NCI-H524 treated with DMSO at 0.1 percent for 48 hours (cell line): ENCODE measurements around the gene AGRP.
"Not testable (repeated sequence)": the region's sequence is repeated elsewhere in the genome, so short reads cannot be mapped to it uniquely, and the experiment has no call there.

Experiments used
- DNase-seq: peaks from one replicate; lab custom pipeline; 2025; lab: John Stamatoyannopoulos, UW

Gene AGRP

DNA sequence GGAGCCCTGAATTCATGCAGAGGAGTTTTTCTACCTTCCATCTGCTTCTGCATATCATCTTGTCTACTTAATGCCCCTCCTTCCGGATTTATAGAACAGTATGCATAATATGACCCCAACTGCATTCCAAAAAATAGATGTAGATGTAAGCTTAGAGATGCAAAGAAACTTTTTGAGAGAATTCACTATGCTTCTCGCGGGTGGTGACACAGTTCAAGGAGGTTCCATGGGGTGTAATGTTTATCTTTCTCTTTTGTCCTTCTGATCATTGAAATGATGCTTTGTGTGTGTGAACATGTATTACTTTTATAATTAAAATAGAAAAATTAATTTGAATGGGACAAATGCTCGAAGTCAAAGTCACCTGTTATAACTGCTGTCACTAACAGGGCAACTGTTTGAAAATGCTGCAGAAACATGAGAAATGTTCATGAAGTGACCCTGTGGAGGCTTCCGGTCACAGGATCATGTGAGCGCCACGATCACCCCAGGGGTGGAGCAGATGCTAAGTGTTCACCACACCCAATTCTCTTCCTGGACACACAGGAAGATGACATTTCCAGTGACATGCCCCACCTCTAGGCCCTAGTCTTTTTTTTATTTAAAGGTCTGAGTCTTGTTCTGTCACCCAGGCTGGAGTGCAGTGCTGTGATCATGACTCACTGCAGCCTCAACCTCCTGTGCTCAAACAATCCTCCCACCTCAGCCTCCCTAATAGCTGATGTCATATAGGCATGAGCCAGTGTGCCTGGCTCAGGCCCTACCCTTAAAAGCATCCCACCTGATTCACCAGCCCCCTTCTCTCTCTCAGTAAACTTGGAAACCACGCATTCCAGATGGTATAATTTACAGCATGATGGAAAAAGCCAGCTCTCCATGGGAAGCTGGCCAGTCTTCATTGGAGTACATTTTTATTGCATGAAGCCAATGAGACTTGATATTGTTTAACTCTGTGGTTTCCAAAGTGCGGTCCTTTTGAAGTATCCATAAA lies 21.0 kb upstream of the AGRP start:
- no peak for DNase-seq

- no peak for DNase-seq
These were observed 15.8 kb upstream of the AGRP start for GRCh38 chr16:67499106-67499505.

GRCh38 chr16:67490335-67491096 lies 7.2 kb upstream of the AGRP start:
- DNase-seq, result no peak

- no peak for DNase-seq
These were observed 6.2 kb upstream of the AGRP start for GRCh38 chr16:67489401-67490083.

- DNase-seq, result not testable (repeated sequence)
These were observed 4.2 kb upstream of the AGRP start for GRCh38 chr16:67487561-67487960.

GRCh38 chr16:67486805-67487204 lies 3.5 kb upstream of the AGRP start:
- DNase-seq, result no peak

GRCh38 chr16:67483731-67484525 lies 581 bp upstream of the AGRP start:
- no peak for DNase-seq

- DNase-seq, result no peak
These were observed 968 bp downstream of the AGRP start for GRCh38 chr16:67482233-67482924.

DNA sequence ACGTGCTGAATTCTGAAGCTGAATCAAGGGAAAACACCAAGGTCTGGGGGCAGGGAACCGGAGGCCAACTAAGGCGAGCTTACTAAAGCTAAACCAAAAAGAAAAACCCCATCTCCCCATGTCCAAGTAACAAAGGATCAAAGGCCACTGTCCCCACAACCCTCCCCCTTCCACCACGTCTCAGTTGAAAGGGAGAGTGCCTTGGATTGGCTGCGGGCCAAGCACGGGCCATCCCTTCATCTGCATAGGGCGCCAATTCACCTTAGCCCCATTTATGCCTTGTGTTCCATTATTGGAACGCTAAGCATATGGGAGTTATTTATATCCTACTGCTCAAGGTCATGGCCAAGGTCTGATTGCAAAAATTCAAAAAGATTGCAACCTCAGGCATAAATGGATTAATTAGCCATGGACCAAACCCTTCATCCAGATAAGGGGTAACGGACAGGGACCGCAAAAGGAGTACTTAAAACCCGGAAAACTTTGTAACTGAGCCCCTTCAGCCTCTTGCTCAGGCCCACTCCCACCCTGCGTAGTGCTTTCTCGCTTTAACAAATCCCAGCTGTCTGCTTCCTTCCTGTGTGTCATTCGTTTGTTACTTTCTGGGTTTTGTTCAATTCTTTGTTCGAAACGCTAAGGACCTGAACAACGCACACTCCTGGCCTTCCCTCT lies 1.6 kb downstream of the AGRP start:
- DNase-seq, result no peak

DNA sequence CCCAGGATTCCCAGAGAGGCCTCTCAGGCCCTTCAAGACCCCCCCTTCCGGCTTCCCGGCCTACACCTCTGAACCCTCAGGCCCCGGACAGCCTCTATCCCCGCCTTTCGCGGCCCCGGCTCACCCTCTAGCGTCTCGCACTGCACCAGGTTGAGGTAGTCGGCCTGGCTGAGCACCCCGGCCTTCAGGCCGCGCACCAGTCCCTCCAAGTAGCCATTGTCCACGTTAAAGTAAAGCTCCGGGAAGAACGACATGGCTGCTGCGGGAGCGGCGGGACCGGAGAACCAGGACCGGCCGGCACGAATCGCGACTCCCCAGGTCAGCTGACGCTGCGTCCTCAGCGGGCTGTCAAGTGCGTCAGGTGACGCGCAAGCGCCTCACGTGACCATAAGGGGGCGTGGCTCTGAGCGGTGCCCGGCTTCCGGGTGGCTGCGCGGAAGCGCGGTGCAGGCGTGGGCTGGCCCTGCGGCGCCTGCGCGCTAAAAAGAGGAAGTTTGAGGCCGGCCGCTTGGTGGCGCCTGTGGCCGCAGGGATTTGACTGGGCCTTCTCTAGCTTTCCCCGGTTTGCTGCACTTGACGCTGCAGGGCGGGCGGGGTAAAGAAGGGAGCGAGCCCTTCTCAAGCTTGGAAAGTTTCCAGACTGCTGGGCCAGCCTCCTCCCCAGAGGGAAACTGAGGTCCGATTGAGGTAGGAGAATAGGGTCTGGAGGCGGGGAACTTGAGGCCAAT lies 2.4 kb downstream of the AGRP start, which contains the start of gene ATP6V0D1:
Gene ATP6V0D1 (minus strand): TSS at position 325 of the 728 bp plus-strand sequence. CDS start 71 bp downstream, at position 254.
- peak; percentile 80 for DNase-seq

GRCh38 chr16:67477960-67478554 lies 5.3 kb downstream of the AGRP start:
- no peak for DNase-seq

DNA sequence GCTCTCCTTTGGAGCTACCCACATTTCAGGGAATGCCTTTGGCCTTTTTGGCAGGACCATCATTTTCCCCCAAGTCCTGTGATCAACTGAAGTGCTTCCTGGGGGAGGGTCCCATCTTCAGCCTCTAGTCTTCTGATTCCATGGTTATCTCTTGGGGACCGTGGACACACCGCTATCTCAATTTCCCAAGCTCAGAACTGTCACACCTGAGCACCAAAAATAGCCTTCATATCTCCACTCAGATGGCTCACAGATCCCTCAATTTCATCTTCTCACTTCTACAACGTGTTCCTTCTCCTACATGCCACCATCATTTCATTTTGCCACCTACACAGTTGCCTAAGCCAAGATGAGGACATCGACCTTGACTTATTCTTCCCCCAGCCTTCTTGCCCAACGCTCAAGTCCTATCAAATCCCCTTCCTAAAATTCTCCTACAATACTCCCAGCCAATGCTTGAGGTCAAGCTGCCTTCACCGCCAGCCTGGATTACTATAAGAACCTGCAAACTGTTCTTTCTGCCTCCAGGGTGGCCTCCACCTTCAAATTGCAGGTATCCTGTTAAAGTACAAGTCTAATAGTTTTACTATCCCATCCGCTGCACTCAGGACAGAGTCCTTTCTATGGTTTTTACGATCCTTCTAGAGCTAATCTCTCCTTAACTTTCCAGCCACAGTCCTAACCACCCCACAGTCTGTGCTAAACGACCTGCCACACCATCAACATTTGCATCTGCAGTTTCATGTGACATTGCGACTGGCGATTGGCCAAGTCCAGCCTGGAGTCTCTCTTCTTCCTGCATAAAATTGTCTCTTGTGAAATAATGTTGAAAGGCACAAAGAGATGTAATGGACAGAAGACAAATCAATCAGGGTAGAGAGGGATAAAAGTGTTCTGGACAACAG lies 8.5 kb downstream of the AGRP start:
- DNase-seq, result no peak

DNA sequence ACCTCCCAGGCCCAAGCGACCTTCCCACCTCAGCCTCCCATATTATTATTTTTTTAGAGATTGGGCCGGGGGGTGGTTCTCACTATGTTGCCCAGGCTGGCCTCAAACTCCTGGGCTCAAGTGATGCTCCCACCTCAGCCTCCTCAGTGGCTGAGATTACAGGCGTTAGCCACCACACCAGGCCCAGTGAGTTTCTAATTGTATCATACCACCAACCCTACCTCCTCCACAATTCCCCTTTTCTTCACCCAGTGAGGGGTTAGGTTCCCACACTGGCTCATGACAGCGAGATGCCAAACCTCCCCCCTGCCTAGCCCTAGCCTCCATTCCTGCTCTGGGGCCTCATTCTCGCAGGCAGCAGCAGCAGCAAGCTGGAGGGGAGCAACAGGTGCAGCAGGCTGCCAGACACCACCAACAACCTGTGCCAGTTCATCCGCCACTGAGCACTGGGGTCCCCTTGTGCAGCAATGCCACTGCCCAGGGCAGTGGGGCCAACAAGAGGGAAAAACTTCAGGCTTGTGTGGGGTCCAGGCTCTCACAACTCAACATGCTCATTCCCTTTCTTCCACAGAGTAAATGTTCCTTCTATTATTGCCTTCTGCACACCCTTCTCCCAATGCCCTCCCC lies 11.5 kb downstream of the AGRP start:
- no peak for DNase-seq

DNA sequence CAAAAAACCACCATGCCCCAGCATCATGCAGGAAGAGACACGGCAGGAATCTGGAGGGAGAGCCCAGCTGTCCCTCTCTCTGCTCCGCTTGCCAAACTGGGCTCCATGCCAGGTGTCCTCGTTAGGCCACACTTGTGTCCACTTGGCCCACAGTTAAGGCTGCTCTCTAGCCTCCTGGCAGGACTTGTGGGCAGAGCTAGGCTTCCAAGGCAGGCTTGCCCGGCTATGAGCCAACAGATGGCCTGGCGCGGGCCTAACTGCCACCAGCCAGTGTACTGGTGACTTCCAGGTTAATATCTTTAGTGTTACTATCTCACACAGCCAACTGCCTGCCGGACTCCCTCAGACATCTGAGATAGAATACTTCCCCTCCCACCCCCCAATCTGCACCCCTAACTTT lies 13.0 kb downstream of the AGRP start:
- peak; percentile 56 for DNase-seq

- no peak for DNase-seq
These were observed 14.6 kb downstream of the AGRP start for GRCh38 chr16:67468731-67469130.

GRCh38 chr16:67466581-67466980 lies 16.8 kb downstream of the AGRP start:
- no peak for DNase-seq

GRCh38 chr16:67464565-67464964 lies 18.8 kb downstream of the AGRP start:
- no peak for DNase-seq

DNA sequence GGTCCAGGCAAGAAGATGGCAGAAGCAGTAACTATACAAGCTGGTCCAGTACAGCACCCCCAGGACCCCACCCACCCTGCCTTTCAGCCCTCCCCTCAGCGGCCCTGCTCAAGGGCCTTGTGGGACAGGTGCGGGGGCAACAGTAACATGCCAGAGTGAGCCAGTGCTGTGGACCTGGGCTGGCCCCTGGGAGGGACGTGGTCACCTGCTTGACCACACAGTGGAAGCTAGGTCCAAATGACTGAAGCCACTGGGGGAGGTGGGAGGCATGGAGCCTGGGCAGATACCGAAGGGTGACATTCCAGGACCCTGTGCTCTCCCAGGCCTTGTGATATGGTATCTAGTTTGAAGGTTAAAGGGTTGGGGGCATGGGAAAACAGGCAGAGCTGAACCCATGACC lies 19.7 kb downstream of the AGRP start:
- DNase-seq, result no peak
